Vagina (tissue), 2 donors: Measurements from ENCODE around the gene SPRR3. TPM values are rescaled to one million over a fixed set of nuclear protein-coding genes. Genes with fewer than 3 reads are reported as not detected.

Experiments used
- DNase-seq, 2 donors: peaks; one replicate each; pipeline ENCODE4 v3.0.0-alpha.2; 2017; ENCODE audit errors: extremely low spot score in 2 of 2
- H3K27ac ChIP-seq: fragments of 200-600 bp; sonication (generic); one replicate; pipeline ENCODE4 v1.5.1; 2019
- H3K27me3 ChIP-seq: fragments of 200-600 bp; sonication (generic); one replicate; pipeline ENCODE4 v1.5.1; 2019
- H3K36me3 ChIP-seq, 2 donors: fragments of 200-600 bp; sonication (generic); one replicate each; pipeline ENCODE4 v1.5.1; 2017 to 2019
- H3K4me1 ChIP-seq: fragments of 200-600 bp; sonication (generic); one replicate; pipeline ENCODE4 v1.5.1; 2019
- H3K4me3 ChIP-seq, 2 donors: fragments of 200-600 bp; sonication (generic); 1 replicate in 1 of 2; 2 replicates in 1 of 2; pipeline ENCODE4 v1.5.1; 2016 to 2019
- H3K9me3 ChIP-seq: fragments of 200-600 bp; sonication (generic); one replicate; pipeline ENCODE4 v1.5.1; 2019
- POLR2A ChIP-seq, 2 donors: fragments of 450-650 bp; IDR thresholded peaks; one replicate each; pipeline ENCODE4 v1.6.1; 2017; ENCODE audit warnings: antibody characterized with exemption in 2 of 2, mild to moderate bottlenecking in 2 of 2, moderate library complexity in 2 of 2
- POLR2AphosphoS5 ChIP-seq, 2 donors: sonication (generic); formaldehyde crosslinking; IDR thresholded peaks; one replicate each; pipeline ENCODE4 v1.9.0; 2017; ENCODE audit warnings: antibody characterized with exemption in 2 of 2, mild to moderate bottlenecking in 2 of 2, low read depth in 1 of 2; ENCODE audit not compliant: insufficient read depth in 1 of 2
- intact Hi-C: fragments of 100-400 bp; cut with DNase I; formaldehyde crosslinking; loops from one replicate; pipeline ENCODE4 v1.15.1; 2023
- total RNA-seq: library from RNA; depleted of rRNA; stranded (reverse); fragments of >200 nt; gene quantifications from one replicate; pipeline ENCODE4 v1.2.3, GENCODE V29; 2016
- TF ChIP-seq, protein P1 (sequence below), 3 experiments: fragments of 450-650 bp in 2 of 3; fragments of 200-600 bp in 1 of 3; sonication (generic) in 1 of 3; IDR thresholded peaks; one replicate each; pipeline ENCODE4 v1.5.1; 2017 to 2019; ENCODE audit warnings: antibody characterized with exemption in 3 of 3, mild to moderate bottlenecking in 2 of 3, moderate library complexity in 2 of 3

Gene SPRR3
- total RNA-seq, 1 donor from 2014 or later, result 1,163 TPM

- H3K9me3 ChIP-seq, result no peaks in the 10 kb centered on the region
- DNase-seq, result peak; percentile 34 to 60
- no peaks in the 10 kb centered on the region for H3K27me3 ChIP-seq
- H3K4me1 ChIP-seq, result no peaks in the 10 kb centered on the region
- TF ChIP-seq, protein P1, sequence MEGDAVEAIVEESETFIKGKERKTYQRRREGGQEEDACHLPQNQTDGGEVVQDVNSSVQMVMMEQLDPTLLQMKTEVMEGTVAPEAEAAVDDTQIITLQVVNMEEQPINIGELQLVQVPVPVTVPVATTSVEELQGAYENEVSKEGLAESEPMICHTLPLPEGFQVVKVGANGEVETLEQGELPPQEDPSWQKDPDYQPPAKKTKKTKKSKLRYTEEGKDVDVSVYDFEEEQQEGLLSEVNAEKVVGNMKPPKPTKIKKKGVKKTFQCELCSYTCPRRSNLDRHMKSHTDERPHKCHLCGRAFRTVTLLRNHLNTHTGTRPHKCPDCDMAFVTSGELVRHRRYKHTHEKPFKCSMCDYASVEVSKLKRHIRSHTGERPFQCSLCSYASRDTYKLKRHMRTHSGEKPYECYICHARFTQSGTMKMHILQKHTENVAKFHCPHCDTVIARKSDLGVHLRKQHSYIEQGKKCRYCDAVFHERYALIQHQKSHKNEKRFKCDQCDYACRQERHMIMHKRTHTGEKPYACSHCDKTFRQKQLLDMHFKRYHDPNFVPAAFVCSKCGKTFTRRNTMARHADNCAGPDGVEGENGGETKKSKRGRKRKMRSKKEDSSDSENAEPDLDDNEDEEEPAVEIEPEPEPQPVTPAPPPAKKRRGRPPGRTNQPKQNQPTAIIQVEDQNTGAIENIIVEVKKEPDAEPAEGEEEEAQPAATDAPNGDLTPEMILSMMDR (IDR thresholded peaks at IDR 0.05), result no peak
- TF ChIP-seq POLR2A (IDR thresholded peaks at IDR 0.05) (no peak), POLR2AphosphoS5 (IDR thresholded peaks at IDR 0.05; ENCODE audit: insufficient read depth in 1 of 2, low read depth in 1 of 2) (no peak)
- intact Hi-C loops, result no loop called here
- H3K27ac ChIP-seq, result no peak overlapping the region
- no peaks in the 10 kb centered on the region for H3K36me3 ChIP-seq
- no peak overlapping the region for H3K4me3 ChIP-seq
Observed at GRCh38 chr1:152964536-152964935, 37.0 kb upstream of the SPRR3 start.

GRCh38 chr1:152965853-152966252 lies 35.7 kb upstream of the SPRR3 start:
- H3K9me3 ChIP-seq, result no peaks in the 10 kb centered on the region
- DNase-seq, result peak; percentile 60 to 64
- TF ChIP-seq POLR2A (IDR thresholded peaks at IDR 0.05) (no peak), POLR2AphosphoS5 (IDR thresholded peaks at IDR 0.05; ENCODE audit: insufficient read depth in 1 of 2, low read depth in 1 of 2) (no peak)
- TF ChIP-seq, protein P1 (IDR thresholded peaks at IDR 0.05), result no peak
- intact Hi-C loops, result no loop called here
- no peak overlapping the region for H3K4me3 ChIP-seq
- H3K36me3 ChIP-seq, result no peaks in the 10 kb centered on the region
- H3K4me1 ChIP-seq, result no peaks in the 10 kb centered on the region
- no peaks in the 10 kb centered on the region for H3K27me3 ChIP-seq
- no peak overlapping the region for H3K27ac ChIP-seq

GRCh38 chr1:152967201-152967600 lies 34.3 kb upstream of the SPRR3 start:
- peak; percentile 69 to 77 for DNase-seq
- TF ChIP-seq, protein P1 (IDR thresholded peaks at IDR 0.05), result no peak
- TF ChIP-seq POLR2AphosphoS5 (IDR thresholded peaks at IDR 0.05; ENCODE audit: insufficient read depth in 1 of 2, low read depth in 1 of 2), result peak; percentile 23 to 73
- TF ChIP-seq POLR2A (IDR thresholded peaks at IDR 0.05), result no peak
- Histone ChIP-seq H3K27me3 (no peaks in the 10 kb centered on the region), H3K27ac (no peak overlapping the region), H3K4me3 (no peak overlapping the region), H3K4me1 (no peaks in the 10 kb centered on the region), H3K9me3 (no peaks in the 10 kb centered on the region), H3K36me3 (no peaks in the 10 kb centered on the region)
- intact Hi-C loops, result no loop called here

GRCh38 chr1:152968248-152968647 lies 33.3 kb upstream of the SPRR3 start:
- DNase-seq, result peak; percentile 37 to 52
- TF ChIP-seq, protein P1 (IDR thresholded peaks at IDR 0.05), result no peak
- TF ChIP-seq POLR2AphosphoS5 (IDR thresholded peaks at IDR 0.05; ENCODE audit: insufficient read depth in 1 of 2, low read depth in 1 of 2), result no peak
- no peak for TF ChIP-seq POLR2A (IDR thresholded peaks at IDR 0.05)
- no peaks in the 10 kb centered on the region for H3K36me3 ChIP-seq

GRCh38 chr1:152969036-152969435 lies 32.5 kb upstream of the SPRR3 start:
- Histone ChIP-seq H3K4me3 (no peak overlapping the region), H3K27me3 (no peaks in the 10 kb centered on the region), H3K27ac (no peak overlapping the region), H3K9me3 (no peaks in the 10 kb centered on the region), H3K36me3 (no peaks in the 10 kb centered on the region), H3K4me1 (no peaks in the 10 kb centered on the region)
- TF ChIP-seq, protein P1 (IDR thresholded peaks at IDR 0.05), result no peak
- no peak for TF ChIP-seq POLR2A (IDR thresholded peaks at IDR 0.05)
- no peak for TF ChIP-seq POLR2AphosphoS5 (IDR thresholded peaks at IDR 0.05; ENCODE audit: insufficient read depth in 1 of 2, low read depth in 1 of 2)
- DNase-seq, result peak in 1 of 2 donors; percentile 67
- intact Hi-C loops, result no loop called here

More at GRCh38 chr1:152968248-152968647, 33.3 kb upstream of the SPRR3 start:
- H3K27ac ChIP-seq, result no peak overlapping the region
- no peaks in the 10 kb centered on the region for H3K4me1 ChIP-seq
- no peak overlapping the region for H3K4me3 ChIP-seq
- intact Hi-C loops, result no loop called here
- H3K27me3 ChIP-seq, result no peaks in the 10 kb centered on the region
- H3K9me3 ChIP-seq, result no peaks in the 10 kb centered on the region
